SH-SY5Y (cell line): ENCODE measurements around the gene ELOVL2.

Experiments
- GATA2 ChIP-seq: IDR thresholded peaks from 2 replicates; pipeline ENCODE4 v1.6.1; 2011; ENCODE audit warnings: mild to moderate bottlenecking, low read depth, low read length
- GATA3 ChIP-seq: IDR thresholded peaks from 2 replicates; pipeline ENCODE4 v1.6.1; 2011; ENCODE audit warnings: low read depth, mild to moderate bottlenecking, low read length, moderate library complexity

GRCh38 chr6:11021003-11021402 is 23.1 kb downstream of the ELOVL2 start:
- TF ChIP-seq GATA3 (no peak), GATA2 (no peak)
